ENCODE measurements around the gene CDADC1. TPM values are rescaled to one million over a fixed set of nuclear protein-coding genes. Genes with fewer than 3 reads are reported as not detected.

CDADC1 gene
- polyA plus RNA-seq, 3 donors = 3.5 to 6.4 (median 5.2) TPM

GRCh38 chr13:49329831-49330545 lies 82.3 kb downstream of the CDADC1 start:
- H3K4me3 ChIP-seq (replicated peaks in 1 of 3; ENCODE audit: low read depth in 2 of 3, low read length in 3 of 3) = no peak overlapping the region
- H3K9ac ChIP-seq (ENCODE audit: insufficient read depth, low read length, poor library complexity, severe bottlenecking) = no peak overlapping the region
- Mint-ChIP-seq H3K4me1 (no peaks in the 10 kb centered on the region), H3K27me3 (ENCODE audit: low read depth in 3 of 3) (no peaks in the 10 kb centered on the region), H3K4me3 (no peak overlapping the region), H3K27ac (no peak overlapping the region), H3K9me3 (no peaks in the 10 kb centered on the region), H3K36me3 (peaks cover 2 to 3% of the 10 kb centered on the region in 2 donors)
- no peak overlapping the region for H3K27ac ChIP-seq (ENCODE audit: low read depth in 1 of 2, low read length in 2 of 2)
- H3K27me3 ChIP-seq (ENCODE audit: control insufficient read depth in 2 of 2, insufficient read depth in 2 of 2, low read length in 2 of 2) = no peaks in the 10 kb centered on the region
- DNase-seq = no peak
- 100% methylated on average over 5 of the region's 8 CpGs for WGBS (ENCODE audit: insufficient coverage)
- no peak overlapping the region for H2AFZ ChIP-seq (ENCODE audit: insufficient read depth, low read depth, low read length, poor library complexity, severe bottlenecking)
- no peaks in the 10 kb centered on the region for H3K9me3 ChIP-seq (replicated peaks in 1 of 2; ENCODE audit: control insufficient read depth in 1 of 2, insufficient read depth in 1 of 2, low read length in 2 of 2)
- no peak for TF ChIP-seq CTCF (IDR thresholded peaks at IDR 0.05)
- H3K4me2 ChIP-seq (replicated peaks; ENCODE audit: extremely low read depth, low read length, poor library complexity, severe bottlenecking) = no peak overlapping the region
- H3K36me3 ChIP-seq (replicated peaks in 1 of 2; ENCODE audit: control insufficient read depth in 1 of 2, insufficient read depth in 2 of 2, low read length in 2 of 2) = no peaks in the 10 kb centered on the region
- no peaks in the 10 kb centered on the region for H3K79me2 ChIP-seq (ENCODE audit: insufficient read depth, low read length)
- no peaks in the 10 kb centered on the region for H4K20me1 ChIP-seq (ENCODE audit: insufficient read depth, low read length)
- intact Hi-C loops (cut with micrococcal nuclease) = no loop called here
- H3K4me1 ChIP-seq (ENCODE audit: control insufficient read depth in 1 of 2, insufficient read depth in 2 of 2, low read length in 2 of 2) = no peaks in the 10 kb centered on the region

GRCh38 chr13:49330546-49330864 lies 82.8 kb downstream of the CDADC1 start:
- no peaks in the 10 kb centered on the region for H4K20me1 ChIP-seq (ENCODE audit: insufficient read depth, low read length)
- Mint-ChIP-seq H3K9me3 (no peaks in the 10 kb centered on the region), H3K27ac (no peak overlapping the region), H3K4me1 (no peaks in the 10 kb centered on the region), H3K4me3 (no peak overlapping the region), H3K27me3 (ENCODE audit: low read depth in 3 of 3) (no peaks in the 10 kb centered on the region), H3K36me3 (peaks cover 2 to 3% of the 10 kb centered on the region in 2 donors)
- H2AFZ ChIP-seq (ENCODE audit: insufficient read depth, low read depth, low read length, poor library complexity, severe bottlenecking) = no peak overlapping the region
- no peak overlapping the region for H3K4me2 ChIP-seq (replicated peaks; ENCODE audit: extremely low read depth, low read length, poor library complexity, severe bottlenecking)
- no peak overlapping the region for H3K4me3 ChIP-seq (replicated peaks in 1 of 3; ENCODE audit: low read depth in 2 of 3, low read length in 3 of 3)
- H3K4me1 ChIP-seq (ENCODE audit: control insufficient read depth in 1 of 2, insufficient read depth in 2 of 2, low read length in 2 of 2) = no peaks in the 10 kb centered on the region
- intact Hi-C loops (cut with micrococcal nuclease) = no loop called here
- no peak overlapping the region for H3K27ac ChIP-seq (ENCODE audit: low read depth in 1 of 2, low read length in 2 of 2)
- no peak for TF ChIP-seq CTCF (IDR thresholded peaks at IDR 0.05)
- H3K9me3 ChIP-seq (replicated peaks in 1 of 2; ENCODE audit: control insufficient read depth in 1 of 2, insufficient read depth in 1 of 2, low read length in 2 of 2) = no peaks in the 10 kb centered on the region
- H3K9ac ChIP-seq (ENCODE audit: insufficient read depth, low read length, poor library complexity, severe bottlenecking) = no peak overlapping the region
- no peaks in the 10 kb centered on the region for H3K79me2 ChIP-seq (ENCODE audit: insufficient read depth, low read length)
- no peaks in the 10 kb centered on the region for H3K27me3 ChIP-seq (ENCODE audit: control insufficient read depth in 2 of 2, insufficient read depth in 2 of 2, low read length in 2 of 2)
- no peaks in the 10 kb centered on the region for H3K36me3 ChIP-seq (replicated peaks in 1 of 2; ENCODE audit: control insufficient read depth in 1 of 2, insufficient read depth in 2 of 2, low read length in 2 of 2)
- no peak for DNase-seq
- no CpG with 5 or more reads among the region's 1 CpG for WGBS (ENCODE audit: insufficient coverage)
